ENCODE results near the gene LIPI. TPM values are rescaled to one million over a fixed set of nuclear protein-coding genes. Genes with fewer than 3 reads are reported as not detected.
A peak's percentile ranks its signal among the peaks of the same experiment; 100 is the strongest.

Gene LIPI
- polyA plus RNA-seq, 1 donor (not counting 4 experiments of a cell fraction or from before 2014, with no cell fraction given) = not detected

DNA sequence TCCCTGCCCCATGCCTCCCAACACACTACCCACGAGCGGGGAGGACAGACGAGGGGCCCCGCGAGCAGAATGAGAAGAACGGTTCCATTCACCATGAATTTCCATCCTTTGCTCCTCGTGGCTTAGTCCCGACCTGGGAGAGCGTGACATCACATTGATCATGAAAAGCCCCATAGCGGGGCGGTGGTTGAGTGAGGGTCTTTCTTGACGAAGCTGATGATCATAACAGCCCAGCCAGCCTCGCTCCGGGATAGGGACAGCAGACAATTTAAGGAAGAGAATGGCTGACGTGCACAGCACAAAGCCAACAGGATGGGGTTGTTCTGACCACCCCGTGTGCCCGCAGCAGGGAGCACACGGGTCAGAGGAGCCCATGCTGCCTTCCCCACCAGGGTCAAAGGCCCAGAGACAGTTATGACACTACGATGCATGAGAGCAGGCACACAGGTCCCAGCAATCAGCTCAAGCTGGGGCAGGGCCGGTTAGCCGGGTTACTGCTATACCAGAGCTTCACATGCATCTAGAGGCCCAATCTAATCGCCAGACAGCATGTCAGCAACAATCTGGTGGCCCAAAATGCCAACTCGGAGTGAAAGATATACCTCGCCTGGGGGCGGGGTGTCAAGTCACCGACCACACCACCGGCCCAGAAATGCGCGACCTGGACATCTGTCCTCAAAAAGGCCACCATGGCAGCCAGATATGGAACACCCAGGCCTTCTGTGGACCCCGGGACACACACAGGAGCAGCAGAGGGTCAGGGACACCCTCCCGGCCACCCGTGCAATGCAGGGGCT is 135.2 kb downstream of the LIPI start:
- H3K79me2 ChIP-seq (ENCODE audit: control insufficient read depth, insufficient read depth, low read length) = no peaks in the 10 kb centered on the region
- H2AFZ ChIP-seq (ENCODE audit: control insufficient read depth, low read length) = no peak overlapping the region
- peaks cover 5% of the 10 kb centered on the region for H3K9me3 ChIP-seq (ENCODE audit: control insufficient read depth, low read depth, low read length)
- FAIRE-seq = peak; percentile 44
- no peaks in the 10 kb centered on the region for H3K9me1 ChIP-seq (ENCODE audit: control insufficient read depth, extremely low read depth, insufficient read depth, low read length)
- H4K20me1 ChIP-seq (ENCODE audit: control insufficient read depth, extremely low read depth, insufficient read depth, low read length) = no peaks in the 10 kb centered on the region
- H3K27ac ChIP-seq (ENCODE audit: control insufficient read depth, insufficient read depth, low read length) = no peak overlapping the region
- no peaks in the 10 kb centered on the region for H3K4me1 ChIP-seq (ENCODE audit: control insufficient read depth, extremely low read depth, insufficient read depth, low read length)
- H3K36me3 ChIP-seq (ENCODE audit: control insufficient read depth in 2 of 2, extremely low read depth in 1 of 2, insufficient read depth in 2 of 2, low read length in 2 of 2) = no peaks in the 10 kb centered on the region
- H3K4me3 ChIP-seq (ENCODE audit: control insufficient read depth in 2 of 3, extremely low read depth in 1 of 3, insufficient read depth in 2 of 3, low read depth in 1 of 3, low read length in 3 of 3) = no peak overlapping the region
- no peak for DNase-seq (ENCODE audit: low read depth, low spot score)
- TF ChIP-seq CTCF (optimal IDR thresholded peaks at IDR 0.05 in 1 of 3, IDR thresholded peaks at IDR 0.05 in 1 of 3, conservative IDR thresholded peaks at IDR 0.05 in 1 of 3; ENCODE audit: extremely low read depth in 1 of 3, insufficient read depth in 2 of 3, low read length in 3 of 3) (no peak), EZH2 (IDR thresholded peaks at IDR 0.05; ENCODE audit: low read length) (no peak)
- dilution Hi-C loops (cut with MboI; ENCODE audit: extremely low pct_ligation_motif_present, low sequenced_read_pairs) = no loop called here
- H3K9ac ChIP-seq (ENCODE audit: control insufficient read depth, extremely low read depth, insufficient read depth, low read length) = no peak overlapping the region
- H3K4me2 ChIP-seq (ENCODE audit: control insufficient read depth, extremely low read depth, insufficient read depth, low read depth, low read length) = no peak overlapping the region
- no peaks in the 10 kb centered on the region for H3K27me3 ChIP-seq (ENCODE audit: control insufficient read depth, extremely low read depth, insufficient read depth, low read length)

- Histone ChIP-seq H3K4me1 (ENCODE audit: control insufficient read depth, extremely low read depth, insufficient read depth, low read length) (no peaks in the 10 kb centered on the region), H3K4me3 (ENCODE audit: control insufficient read depth in 2 of 3, extremely low read depth in 1 of 3, insufficient read depth in 2 of 3, low read depth in 1 of 3, low read length in 3 of 3) (no peak overlapping the region), H3K27me3 (ENCODE audit: control insufficient read depth, extremely low read depth, insufficient read depth, low read length) (no peaks in the 10 kb centered on the region), H2AFZ (ENCODE audit: control insufficient read depth, low read length) (no peak overlapping the region), H3K27ac (ENCODE audit: control insufficient read depth, insufficient read depth, low read length) (no peak overlapping the region), H3K4me2 (ENCODE audit: control insufficient read depth, extremely low read depth, insufficient read depth, low read depth, low read length) (no peak overlapping the region), H3K9ac (ENCODE audit: control insufficient read depth, extremely low read depth, insufficient read depth, low read length) (no peak overlapping the region), H4K20me1 (ENCODE audit: control insufficient read depth, extremely low read depth, insufficient read depth, low read length) (no peaks in the 10 kb centered on the region), H3K79me2 (ENCODE audit: control insufficient read depth, insufficient read depth, low read length) (no peaks in the 10 kb centered on the region), H3K9me3 (ENCODE audit: control insufficient read depth, low read depth, low read length) (peaks cover 2% of the 10 kb centered on the region), H3K36me3 (ENCODE audit: control insufficient read depth in 2 of 2, extremely low read depth in 1 of 2, insufficient read depth in 2 of 2, low read length in 2 of 2) (no peaks in the 10 kb centered on the region), H3K9me1 (ENCODE audit: control insufficient read depth, extremely low read depth, insufficient read depth, low read length) (no peaks in the 10 kb centered on the region)
- TF ChIP-seq CTCF (optimal IDR thresholded peaks at IDR 0.05 in 1 of 3, IDR thresholded peaks at IDR 0.05 in 1 of 3, conservative IDR thresholded peaks at IDR 0.05 in 1 of 3; ENCODE audit: extremely low read depth in 1 of 3, insufficient read depth in 2 of 3, low read length in 3 of 3) = no peak
- TF ChIP-seq EZH2 (IDR thresholded peaks at IDR 0.05; ENCODE audit: low read length) = no peak
- dilution Hi-C loops (cut with MboI; ENCODE audit: extremely low pct_ligation_motif_present, low sequenced_read_pairs) = no loop called here
- DNase-seq (ENCODE audit: low read depth, low spot score) = no peak
- FAIRE-seq = no peak
Measured at GRCh38 chr21:14074177-14074576, 136.6 kb downstream of the LIPI start.
